Right atrium auricular region (tissue), 2 donors: ENCODE data around the gene PTGDR2. TPM values are rescaled to one million over a fixed set of nuclear protein-coding genes. Genes with fewer than 3 reads are reported as not detected.

Experiments
- DNase-seq: peaks from one replicate; pipeline ENCODE4 v3.0.0-alpha.2; 2019; ENCODE audit warnings: low spot score
- H3K27ac ChIP-seq, 2 donors: fragments of 200-600 bp; sonication (generic); 1 replicate in 1 of 2; 2 replicates in 1 of 2; pipeline ENCODE4 v1.5.1; 2016 to 2019
- H3K27me3 ChIP-seq, 2 donors: fragments of 200-600 bp; sonication (generic); one replicate each; pipeline versions ENCODE4 v1.5.1 to v1.6.0; 2017 to 2019
- H3K36me3 ChIP-seq: fragments of 200-600 bp; sonication (generic); one replicate; pipeline ENCODE4 v1.5.1; 2016
- H3K4me1 ChIP-seq, 2 donors: fragments of 200-600 bp; sonication (generic); one replicate each; pipeline versions ENCODE4 v1.5.1 to v1.6.0; 2017 to 2019
- H3K4me3 ChIP-seq, 2 donors: fragments of 200-600 bp; sonication (generic); 1 replicate in 1 of 2; 2 replicates in 1 of 2; pipeline ENCODE4 v1.5.1; 2017 to 2019; ENCODE audit warnings: mild to moderate bottlenecking in 1 of 2, moderate library complexity in 1 of 2
- H3K9me3 ChIP-seq, 2 donors: fragments of 200-600 bp; sonication (generic); one replicate each; pipeline ENCODE4 v1.5.1; 2019
- CTCF ChIP-seq, 2 donors: fragments of 200-600 bp; sonication (generic); IDR thresholded peaks; one replicate each; pipeline ENCODE4 v1.5.1; 2019; ENCODE audit warnings: antibody characterized with exemption in 2 of 2
- total RNA-seq, 2 donors: library from RNA; depleted of rRNA; stranded (reverse); fragments of >200 nt; gene quantifications; one replicate each; pipeline ENCODE4 v1.1.0, GENCODE V29; 2016

Gene PTGDR2
- total RNA-seq, 2 donors from 2014 or later = 1.3 TPM; not detected in 1

- H3K27me3 ChIP-seq = no peaks in the 10 kb centered on the region
- H3K36me3 ChIP-seq = no peaks in the 10 kb centered on the region
- TF ChIP-seq CTCF (IDR thresholded peaks at IDR 0.05) = no peak
- no peaks in the 10 kb centered on the region for H3K9me3 ChIP-seq
- no peak overlapping the region for H3K4me3 ChIP-seq
- DNase-seq = no peak
- H3K27ac ChIP-seq = no peak overlapping the region
- no peaks in the 10 kb centered on the region for H3K4me1 ChIP-seq
Observed at GRCh38 chr11:60863550-60864521, 8.1 kb upstream of the PTGDR2 start.

GRCh38 chr11:60862171-60862570 lies 6.4 kb upstream of the PTGDR2 start:
- H3K27me3 ChIP-seq = no peaks in the 10 kb centered on the region
- no peak for DNase-seq
- no peaks in the 10 kb centered on the region for H3K36me3 ChIP-seq
- TF ChIP-seq CTCF (IDR thresholded peaks at IDR 0.05) = no peak
- no peak overlapping the region for H3K27ac ChIP-seq
- no peaks in the 10 kb centered on the region for H3K4me1 ChIP-seq
- H3K9me3 ChIP-seq = no peaks in the 10 kb centered on the region
- no peak overlapping the region for H3K4me3 ChIP-seq

- no peak overlapping the region for H3K27ac ChIP-seq
- no peak overlapping the region for H3K4me3 ChIP-seq
- no peak for DNase-seq
Observed at GRCh38 chr11:60860943-60861342, 5.2 kb upstream of the PTGDR2 start.

GRCh38 chr11:60859616-60860250 lies 4.0 kb upstream of the PTGDR2 start:
- no peak overlapping the region for H3K4me3 ChIP-seq
- no peaks in the 10 kb centered on the region for H3K9me3 ChIP-seq
- no peak for TF ChIP-seq CTCF (IDR thresholded peaks at IDR 0.05)
- no peak for DNase-seq
- no peak overlapping the region for H3K27ac ChIP-seq
- H3K4me1 ChIP-seq = no peaks in the 10 kb centered on the region
- H3K36me3 ChIP-seq = no peaks in the 10 kb centered on the region
- no peaks in the 10 kb centered on the region for H3K27me3 ChIP-seq

More at GRCh38 chr11:60860943-60861342, 5.2 kb upstream of the PTGDR2 start:
- H3K4me1 ChIP-seq = no peaks in the 10 kb centered on the region
- H3K9me3 ChIP-seq = no peaks in the 10 kb centered on the region
- H3K36me3 ChIP-seq = no peaks in the 10 kb centered on the region
- no peak for TF ChIP-seq CTCF (IDR thresholded peaks at IDR 0.05)
- H3K27me3 ChIP-seq = no peaks in the 10 kb centered on the region

- Histone ChIP-seq H3K9me3 (no peaks in the 10 kb centered on the region), H3K4me1 (no peaks in the 10 kb centered on the region), H3K27me3 (no peaks in the 10 kb centered on the region), H3K4me3 (no peak overlapping the region), H3K27ac (no peak overlapping the region), H3K36me3 (no peaks in the 10 kb centered on the region)
- TF ChIP-seq CTCF (IDR thresholded peaks at IDR 0.05) = no peak
- DNase-seq = no peak
Observed at GRCh38 chr11:60858731-60859464, 3.1 kb upstream of the PTGDR2 start.
